ENCODE data around the gene UEVLD.

The UEVLD gene

DNA sequence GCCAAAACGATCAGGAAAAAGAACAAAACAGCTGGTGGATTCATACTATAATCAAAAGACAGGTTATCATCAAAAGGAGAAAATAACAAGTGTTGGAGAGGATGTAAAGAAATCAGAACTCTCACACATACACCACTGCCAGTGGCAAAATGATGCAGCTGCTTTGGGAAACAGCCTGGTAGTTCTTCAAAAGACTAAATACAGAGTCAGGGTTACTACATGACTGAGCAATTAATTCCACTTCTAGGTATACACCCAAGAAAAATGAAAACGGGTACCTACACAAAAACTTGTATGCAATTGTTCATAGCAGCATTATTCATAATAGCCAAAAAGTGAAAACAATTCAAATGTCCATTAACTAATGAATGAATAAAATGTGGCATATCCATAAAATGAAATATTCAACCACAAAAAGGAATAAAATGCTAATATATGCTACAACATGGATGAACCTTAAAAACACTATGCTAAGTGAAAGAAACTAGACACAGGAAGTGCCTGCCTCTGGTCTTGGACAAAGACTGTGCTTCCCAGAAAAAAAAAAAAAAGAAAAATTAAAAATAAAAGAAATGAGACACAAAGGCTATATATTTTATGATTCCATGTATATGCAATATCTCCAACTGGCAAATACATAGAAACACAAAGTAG is 8.3 kb downstream of the UEVLD start:
- DNase-seq = no peak

- no peak for DNase-seq
Measured at GRCh38 chr11:18578975-18579598, 9.4 kb downstream of the UEVLD start.

GRCh38 chr11:18575361-18575760 is 13.2 kb downstream of the UEVLD start:
- no peak for DNase-seq

- no peak for DNase-seq
Measured at GRCh38 chr11:18567081-18567480, 21.5 kb downstream of the UEVLD start.

DNA sequence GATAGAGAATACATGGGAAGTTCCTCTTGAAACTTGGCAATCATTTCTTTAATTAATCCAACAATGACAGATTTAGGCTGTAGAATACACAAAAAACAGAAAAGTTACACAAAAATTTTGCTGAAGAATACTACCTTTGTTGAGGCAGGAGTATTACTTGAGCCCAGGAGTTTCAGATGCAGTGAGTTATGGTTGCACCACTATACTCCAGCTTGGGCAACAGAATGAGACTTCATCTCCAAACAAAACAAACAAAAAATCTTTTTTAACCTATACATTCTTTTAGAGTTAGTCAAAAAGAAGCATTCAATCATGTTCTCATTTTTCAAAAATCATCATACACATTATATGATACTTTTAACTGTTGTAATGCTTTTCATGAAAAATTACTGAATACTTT is 22.1 kb downstream of the UEVLD start:
- no peak for DNase-seq

DNA sequence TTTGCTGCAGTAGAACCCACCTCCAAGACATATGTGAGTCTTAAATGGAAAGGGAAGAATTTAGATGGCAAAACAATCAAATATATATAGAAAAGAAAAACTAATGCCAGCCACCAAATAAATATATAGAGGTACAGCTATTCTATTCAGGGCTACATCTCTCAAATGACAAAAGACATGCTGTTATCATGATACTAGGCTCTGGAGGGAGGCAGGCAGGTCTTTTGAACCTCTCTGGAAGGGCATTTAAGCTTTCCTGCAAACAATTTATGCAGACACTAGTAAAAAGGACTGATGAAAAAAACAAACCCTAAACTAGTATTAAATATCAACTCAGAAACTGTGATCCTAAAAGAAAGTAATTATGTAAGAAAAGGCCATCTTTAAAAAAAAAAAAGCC is 24.4 kb downstream of the UEVLD start:
- no peak for DNase-seq

DNA sequence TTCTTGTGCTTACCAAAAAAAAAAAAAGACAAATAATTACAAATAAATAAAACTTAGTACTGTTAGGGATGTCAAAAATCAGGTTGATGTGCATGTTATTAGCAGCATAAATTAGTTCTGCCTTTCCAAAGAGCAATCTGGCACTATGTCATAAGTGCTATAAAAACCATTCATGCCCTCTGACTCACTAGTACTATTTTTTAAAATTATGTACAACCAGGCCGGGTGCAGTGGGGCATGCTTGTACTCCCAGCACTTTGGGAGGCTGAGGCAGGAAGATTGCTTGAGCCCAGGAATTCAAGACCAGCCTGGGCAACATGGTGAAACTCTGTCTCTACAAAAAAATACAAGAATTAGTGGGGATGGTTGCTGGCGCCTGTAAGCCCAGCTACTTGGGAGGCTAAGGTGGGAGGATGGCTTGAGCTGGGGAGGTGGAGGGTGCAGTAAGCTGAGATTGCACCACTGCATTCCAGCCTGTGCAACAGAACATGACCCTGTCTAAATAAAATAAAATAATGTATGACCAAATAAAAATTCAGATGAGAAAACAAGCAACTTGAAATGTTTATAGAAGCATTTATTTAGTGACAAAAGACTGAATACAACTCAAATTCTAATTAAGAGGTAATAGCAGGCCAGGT is 25.3 kb downstream of the UEVLD start:
- no peak for DNase-seq

GRCh38 chr11:18548001-18548400 is 40.5 kb downstream of the UEVLD start:
- DNase-seq = no peak

GRCh38 chr11:18540207-18541009 is 48.1 kb downstream of the UEVLD start:
- peak in 1 of 2 experiments; percentile 4 for DNase-seq

DNA sequence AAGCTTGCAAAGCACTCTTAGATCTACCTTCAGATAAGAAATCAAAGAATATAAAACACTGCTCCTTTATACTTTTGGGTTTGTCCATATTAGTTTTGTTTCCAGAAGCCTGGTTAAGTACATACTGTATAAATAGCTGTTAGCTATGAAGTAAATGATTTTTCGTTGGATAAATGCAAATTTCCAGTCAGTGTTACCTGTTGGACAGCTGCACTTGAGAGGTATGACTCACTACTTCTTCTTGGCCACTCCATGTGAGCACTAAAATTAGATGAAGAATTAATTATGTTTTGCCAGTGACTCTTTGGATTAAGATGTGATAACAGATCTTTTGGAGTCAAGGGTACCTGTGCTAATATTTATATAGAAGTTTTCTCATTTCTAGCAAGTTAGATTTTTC is 52.3 kb downstream of the UEVLD start:
- DNase-seq = no peak

GRCh38 chr11:18534245-18534644 is 54.3 kb downstream of the UEVLD start:
- no peak for DNase-seq

DNA sequence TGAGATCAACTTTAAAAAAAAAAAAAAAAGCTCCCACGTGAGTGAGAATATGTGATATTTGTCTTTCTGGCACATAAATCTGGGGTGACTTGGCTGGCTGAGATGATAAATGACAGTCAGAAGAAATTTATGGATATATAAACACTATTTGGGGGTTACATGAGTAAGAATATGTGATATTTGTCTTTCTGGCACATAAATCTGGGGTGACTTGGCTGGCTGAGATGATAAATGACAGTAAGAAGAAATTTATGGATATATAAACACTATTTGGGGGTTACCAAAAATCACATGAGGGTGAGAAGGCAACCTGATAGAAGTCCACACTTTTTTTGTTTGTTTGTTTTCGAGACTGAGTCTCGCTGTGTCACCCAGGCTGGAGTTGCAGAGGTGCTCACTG is 55.2 kb downstream of the UEVLD start:
- no peak for DNase-seq

GRCh38 chr11:18527512-18527911 is 61.0 kb downstream of the UEVLD start:
- DNase-seq = no peak

GRCh38 chr11:18526521-18527296 is 61.8 kb downstream of the UEVLD start, which contains the start of gene TSG101:
TSG101 (minus strand) TSS chr11:18526942; CDS start chr11:18526816, 126 bp downstream.
- DNase-seq = peak; percentile 92

DNA sequence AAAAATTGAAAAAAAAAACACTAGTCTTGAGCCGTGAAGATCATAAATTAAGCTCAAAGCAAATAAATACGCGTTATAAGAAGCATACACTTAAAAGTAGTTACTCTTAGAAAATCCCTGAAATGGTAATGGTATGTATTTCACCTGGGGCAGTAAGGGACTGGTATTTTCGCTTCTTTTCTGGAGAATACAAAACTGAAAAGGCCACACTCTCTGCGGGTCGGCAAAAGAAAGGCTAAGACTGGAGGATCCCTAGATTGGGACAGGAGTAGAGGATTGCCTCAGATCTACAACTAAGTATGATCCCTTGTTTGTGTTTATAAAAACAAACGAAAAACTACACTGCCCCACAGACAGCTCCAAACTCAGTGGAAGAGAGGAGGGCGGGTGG is 62.4 kb downstream of the UEVLD start:
- DNase-seq = peak in 1 of 2 experiments; percentile 1

DNA sequence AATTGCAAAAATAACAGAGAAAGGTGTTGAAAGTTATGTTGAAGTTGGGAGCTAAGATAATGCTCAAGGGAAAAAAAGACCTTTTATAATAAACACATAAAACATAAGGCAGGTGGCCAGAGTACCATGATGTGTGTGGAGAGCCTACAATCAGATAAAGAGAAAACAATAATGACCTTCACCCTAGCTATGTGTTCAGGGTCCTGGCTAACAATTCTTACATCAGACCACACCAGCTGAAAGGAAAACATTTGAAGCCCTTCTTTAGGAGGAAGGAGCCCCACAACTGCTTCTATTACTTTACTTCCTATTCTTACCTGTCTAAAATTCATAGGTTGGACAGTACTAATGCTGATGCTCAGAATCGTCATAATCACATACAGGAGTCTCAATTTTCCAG is 64.3 kb downstream of the UEVLD start:
- no peak for DNase-seq

DNA sequence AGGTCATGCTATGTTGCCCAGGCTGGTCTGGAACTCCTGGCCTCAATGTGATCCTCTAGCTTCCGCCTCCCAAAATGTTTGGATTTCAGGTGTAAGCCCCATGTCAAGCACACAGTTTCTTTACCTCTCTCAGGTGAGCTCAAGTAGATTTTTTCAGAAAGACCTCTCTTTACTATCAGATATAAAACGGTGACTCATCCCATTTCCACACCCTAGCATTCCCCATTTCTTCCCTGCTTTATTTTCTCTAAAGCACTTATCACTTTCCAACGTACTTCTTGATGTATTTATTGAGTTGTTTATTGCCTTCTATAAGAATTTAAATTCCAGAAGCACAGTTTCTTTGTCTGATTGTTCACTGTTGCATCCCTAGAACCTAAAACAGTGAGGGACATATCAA is 65.5 kb downstream of the UEVLD start:
- DNase-seq = no peak

DNA sequence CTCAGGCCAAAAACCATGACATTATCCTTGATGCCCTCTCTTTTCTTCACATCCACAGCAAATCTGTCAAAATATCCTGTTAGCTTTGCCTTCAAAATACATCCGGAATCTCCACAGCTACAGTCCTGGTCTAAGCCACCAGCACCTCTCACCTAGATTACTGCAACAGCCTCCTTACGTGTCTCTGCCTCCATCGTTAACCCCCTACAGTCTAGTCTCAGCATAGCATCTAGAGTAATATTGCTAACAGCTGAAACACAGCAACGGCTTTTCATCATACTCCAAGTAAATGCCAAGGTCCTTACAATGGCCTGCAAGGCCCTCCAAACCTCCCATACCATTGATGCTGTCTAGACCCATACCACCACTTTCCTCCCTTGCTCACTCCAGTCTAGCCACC is 66.1 kb downstream of the UEVLD start:
- DNase-seq = no peak

DNA sequence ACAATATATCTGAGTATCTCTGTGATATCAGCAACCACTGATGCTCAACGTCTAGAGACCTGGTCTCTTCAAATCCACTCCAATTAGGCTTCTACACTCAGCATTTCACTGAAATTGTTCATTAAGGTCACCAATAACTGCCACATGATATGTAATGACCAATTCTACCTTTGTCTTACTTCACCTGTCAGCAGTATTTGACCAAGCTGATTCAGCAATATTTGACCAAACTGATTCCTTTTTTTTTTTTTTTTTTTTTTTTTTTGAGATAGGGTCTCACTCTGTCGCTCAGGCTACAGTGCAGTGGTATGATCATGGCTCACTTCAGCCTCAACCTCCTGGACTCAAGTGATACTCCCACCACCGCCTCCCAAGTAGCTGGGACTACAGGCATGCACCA is 67.4 kb downstream of the UEVLD start:
- no peak for DNase-seq

DNA sequence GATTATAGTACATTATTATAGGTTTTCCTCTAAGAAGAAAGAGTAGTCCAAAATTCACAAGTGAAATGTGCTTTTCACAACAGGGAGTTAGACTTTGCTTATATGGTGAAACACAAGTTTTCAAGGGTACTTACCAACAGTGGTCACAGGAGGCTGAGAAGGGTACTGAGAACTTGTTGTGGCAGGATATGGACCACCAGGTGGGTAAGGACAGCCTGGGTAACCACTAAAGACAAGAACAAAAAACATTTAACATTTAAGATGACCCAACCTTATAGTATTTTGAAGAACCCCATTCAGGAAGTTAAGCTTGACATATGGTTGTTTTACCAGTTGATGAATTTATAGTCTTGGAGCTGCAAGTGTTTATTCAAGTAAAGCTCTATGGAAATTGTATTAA is 86.2 kb downstream of the UEVLD start:
- no peak for DNase-seq

DNA sequence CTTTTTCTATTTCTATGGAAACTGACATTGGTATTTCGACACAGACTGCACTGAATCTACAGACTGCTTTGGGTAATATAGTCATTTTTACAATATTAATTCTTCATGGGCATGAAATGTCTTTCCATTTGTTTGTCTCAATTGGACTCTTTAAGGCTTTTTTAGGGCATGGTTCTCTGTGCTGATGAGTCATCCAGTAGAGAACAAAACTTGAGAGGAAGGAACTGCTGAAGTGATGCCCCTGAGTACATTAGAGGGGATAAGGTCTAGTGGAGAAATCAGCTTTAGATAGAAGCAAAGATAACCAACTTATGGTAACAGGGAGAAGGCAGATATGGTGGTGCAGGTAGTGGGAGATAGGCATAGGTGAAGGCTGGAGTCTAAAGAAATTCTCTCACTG is 86.9 kb downstream of the UEVLD start:
- no peak for DNase-seq

- no peak for DNase-seq
Measured at GRCh38 chr11:18498039-18498438, 90.5 kb downstream of the UEVLD start.

DNA sequence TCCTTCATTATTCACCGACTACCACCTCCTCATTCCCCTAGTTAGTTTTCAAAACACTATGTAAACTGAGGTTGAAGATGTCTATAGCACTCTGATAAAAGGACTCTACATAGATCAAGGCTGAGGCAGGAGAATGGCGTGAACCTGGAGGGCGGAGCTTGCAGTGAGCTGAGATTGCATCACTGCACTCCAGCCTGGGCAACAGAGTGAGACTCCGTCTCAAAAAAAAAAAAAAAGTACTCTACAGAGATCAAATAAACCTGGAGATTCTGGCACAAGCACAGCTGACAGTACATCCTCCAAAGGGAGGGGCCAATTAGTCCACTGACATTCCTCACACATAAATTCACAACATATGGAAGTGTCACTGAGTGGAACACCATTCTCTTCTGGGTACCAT is 92.8 kb downstream of the UEVLD start:
- no peak for DNase-seq
